Measurements from ENCODE around the gene ZNF775.

ZNF775 gene

DNA sequence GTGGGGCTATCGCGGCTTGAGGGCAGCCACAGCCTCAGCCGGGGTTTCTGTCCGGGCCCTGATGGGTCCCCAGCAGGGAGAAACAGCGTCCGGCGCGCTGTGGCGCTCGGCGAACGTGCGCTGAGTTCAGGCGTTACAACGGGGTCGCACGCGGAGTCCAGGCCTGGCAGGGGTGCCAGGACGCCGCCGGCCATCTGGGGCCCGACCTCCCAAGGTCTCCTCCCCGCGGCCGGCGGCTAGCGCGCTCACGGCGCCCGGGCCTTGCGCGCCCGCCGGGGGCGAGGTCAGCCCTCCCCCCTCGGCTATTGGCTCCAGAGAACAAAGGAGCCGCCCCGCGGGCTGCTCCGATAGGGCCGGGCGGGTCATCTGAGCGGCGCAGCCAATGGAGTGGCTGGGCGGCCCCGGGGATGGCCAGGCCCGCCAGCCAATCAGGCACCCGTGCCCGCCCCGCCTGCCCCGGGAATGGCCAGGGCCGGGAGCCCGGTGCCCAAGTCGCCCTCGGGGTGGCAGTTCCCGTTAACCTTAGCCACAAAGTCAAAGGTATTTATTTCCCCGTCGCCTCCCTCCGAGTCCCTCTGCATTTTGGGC, at the start of gene ZNF775:
Gene ZNF775 (plus strand): TSS at position 478 of the 588 bp plus-strand sequence. CDS start 9,141 bp downstream, outside the sequence.
- DNase-seq (ENCODE audit: low spot score), result peak; percentile 100

DNA sequence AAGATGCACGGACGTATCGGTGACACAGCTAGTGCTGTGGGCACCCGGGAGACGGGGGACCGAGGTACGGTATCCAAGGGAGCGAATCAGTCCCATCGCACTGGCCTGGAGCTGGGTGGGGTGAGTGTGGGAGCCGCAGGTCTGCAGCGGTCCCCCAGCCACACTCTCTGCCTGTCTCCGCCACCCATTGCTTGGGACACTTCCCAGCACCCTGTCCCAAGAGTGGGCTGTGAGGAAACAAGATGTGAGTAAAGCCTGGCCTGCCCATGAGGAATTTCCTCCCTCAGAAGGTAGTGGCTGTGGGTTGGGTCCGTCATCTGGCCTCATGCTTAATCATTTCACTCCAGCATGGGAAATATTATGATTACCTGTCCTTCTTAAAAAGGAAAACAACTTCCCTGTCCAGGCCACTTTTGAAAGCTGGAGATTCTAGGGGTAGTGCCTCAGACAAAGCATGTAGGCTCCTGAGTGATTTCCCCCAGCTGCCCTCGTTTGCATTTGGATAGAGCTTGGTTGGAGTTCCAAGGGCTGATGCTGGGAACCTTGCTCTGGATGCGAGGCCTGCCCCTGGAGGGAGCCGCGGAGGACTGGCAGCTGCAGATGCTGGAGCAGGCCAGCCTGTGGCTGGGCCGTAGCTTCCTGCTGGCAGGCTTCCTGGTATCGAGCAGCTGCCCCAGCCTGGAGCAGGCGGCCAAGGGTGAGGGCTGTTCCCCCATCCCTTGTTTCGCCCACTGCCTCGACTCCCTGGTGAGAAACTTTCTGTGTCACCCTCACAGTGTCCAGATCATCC, 49.6 kb upstream of the ZNF775 start:
- no peak for DNase-seq (ENCODE audit: low spot score)

DNA sequence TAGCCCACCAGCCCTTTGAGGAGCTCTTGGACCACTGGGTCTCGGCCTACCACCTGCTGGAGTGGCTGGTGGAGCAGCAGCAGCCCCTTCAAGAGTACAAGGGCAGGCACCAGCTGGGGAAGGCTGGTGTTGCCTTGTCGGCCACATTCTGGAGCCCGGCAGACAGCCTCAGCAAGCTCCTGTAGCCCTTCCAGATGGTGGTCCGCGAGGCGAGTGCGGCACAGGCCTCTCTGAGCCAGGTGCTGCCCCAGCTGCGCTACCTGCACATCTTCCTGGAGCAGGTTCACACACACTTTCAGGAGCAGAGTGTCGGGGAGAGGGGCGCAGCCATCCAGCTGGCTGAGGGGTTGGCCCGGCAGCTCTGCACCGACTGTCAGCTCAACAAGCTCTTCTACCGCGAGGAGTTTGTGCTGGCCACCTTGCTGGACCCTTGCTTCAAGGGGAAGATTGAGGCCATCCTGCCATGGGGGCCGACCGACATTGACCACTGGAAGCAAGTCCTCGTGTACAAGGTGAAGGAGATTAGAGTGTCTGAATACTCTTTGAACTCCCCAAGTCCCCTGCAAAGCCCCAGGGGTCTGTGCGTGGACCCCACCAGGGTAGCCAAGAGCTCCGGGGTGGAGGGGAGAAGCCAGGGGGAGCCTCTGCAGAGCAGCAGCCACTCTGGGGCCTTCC, 48.8 kb upstream of the ZNF775 start:
- DNase-seq (ENCODE audit: low spot score), result no peak

DNA sequence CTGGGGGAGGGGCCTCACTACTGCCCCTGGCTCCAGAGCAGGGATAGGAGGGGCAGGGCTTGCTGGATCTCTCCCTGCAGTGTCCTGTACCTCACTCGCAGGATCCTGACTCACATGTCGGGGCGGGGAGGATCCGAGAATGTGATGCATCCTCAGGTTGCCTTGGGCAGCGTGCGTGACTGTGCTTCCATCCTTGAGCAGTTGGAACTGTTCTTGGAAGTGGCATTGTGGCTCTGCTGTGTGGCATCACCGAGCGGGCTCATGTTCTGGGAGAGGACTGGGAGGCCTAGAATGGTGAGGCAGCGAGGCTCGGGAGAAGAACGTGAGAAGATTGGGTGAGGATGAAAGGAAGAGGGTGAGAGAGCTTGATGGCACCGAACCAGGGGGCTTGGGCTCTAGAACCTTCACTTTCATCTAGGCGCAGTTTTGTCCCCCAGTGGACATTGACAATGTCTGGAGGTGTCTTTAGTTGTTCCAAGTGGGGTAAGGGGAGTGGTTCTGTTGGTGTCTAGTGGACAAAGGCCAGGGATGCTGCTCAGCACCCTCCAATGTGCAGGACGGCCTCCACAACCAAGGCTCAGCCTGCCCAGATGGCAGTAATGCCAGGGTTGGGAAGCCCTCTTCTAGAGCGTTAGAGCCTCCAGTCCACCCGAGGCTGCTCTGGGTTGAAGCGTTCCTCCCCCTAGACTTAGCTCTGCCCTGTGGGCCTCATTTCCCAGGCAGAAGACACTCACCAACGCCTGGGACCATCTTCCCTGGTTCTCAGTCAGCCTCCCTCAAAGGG, 46.1 kb upstream of the ZNF775 start:
- no peak for DNase-seq (ENCODE audit: low spot score)

DNA sequence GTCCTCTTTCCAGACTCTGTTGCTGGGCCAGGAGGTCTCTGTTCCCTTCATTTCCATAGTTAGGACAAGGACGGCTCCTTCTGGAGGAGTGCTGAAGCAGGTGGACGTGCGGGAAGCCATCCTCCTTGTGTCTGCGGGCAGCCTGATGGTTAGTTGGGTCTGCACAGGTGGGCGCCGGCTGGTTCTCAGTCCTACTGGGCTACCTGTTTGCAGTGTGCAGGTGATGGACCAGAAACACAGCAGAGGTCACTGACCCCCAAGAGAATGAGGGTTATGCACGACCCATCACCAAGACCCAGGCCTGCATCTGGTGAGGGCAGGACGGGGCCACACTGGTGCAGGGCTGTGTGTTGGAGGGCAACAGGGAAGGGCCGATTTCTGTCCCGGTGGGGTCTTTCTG, 45.5 kb upstream of the ZNF775 start:
- no peak for DNase-seq (ENCODE audit: low spot score)

DNA sequence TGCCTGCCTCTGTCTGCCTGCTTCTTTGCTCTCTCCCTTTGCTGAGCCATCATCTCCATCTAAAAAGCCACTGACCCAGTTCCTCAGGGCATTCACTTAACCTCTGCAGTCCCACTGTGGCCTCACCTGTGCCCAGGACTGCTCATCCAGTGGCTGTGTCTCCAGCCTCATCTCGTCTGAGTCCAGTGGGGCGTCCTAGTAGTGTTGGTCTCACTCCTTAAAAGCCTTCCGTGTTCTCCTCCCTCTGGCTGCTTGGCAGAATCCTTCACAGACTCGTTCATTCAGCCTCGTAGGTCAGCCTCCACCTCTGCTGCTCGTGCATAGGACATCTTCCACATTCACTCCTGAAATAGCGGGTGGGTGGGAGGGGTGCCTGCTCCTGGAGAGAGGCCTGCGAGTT, 45.0 kb upstream of the ZNF775 start:
- no peak for DNase-seq (ENCODE audit: low spot score)

DNA sequence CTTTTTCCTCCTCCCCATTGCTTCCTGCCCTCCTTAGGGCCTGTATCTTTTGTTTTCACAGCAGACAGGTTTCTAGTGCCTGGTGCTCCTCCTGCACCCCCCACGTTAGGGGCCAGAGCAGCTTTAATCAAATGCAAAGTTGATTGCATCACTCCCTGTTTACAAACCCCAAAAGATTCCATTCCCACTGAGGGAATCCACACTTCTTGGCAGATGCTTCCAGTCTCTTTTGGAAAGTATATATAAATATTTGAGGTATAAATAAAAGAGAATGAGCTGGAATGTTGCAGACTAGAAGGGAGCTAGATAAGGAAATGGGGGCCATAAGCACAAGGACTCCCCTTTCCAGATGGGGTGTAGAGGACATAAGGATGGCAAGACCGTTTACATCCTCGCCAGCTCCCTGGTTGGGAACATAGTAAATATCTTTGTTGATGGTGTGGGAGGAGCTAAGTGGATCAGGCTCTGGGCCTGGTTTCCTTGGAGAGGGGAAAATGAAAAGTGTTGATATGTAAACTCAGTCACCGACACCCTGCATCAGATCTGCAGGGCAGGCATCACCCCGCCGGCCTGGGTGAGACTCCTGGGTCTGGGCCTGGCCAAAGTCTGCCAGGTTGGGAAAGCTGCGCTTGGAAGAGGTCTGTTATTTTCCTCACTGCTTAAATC, 43.9 kb upstream of the ZNF775 start:
- DNase-seq (ENCODE audit: low spot score), result peak; percentile 82

DNA sequence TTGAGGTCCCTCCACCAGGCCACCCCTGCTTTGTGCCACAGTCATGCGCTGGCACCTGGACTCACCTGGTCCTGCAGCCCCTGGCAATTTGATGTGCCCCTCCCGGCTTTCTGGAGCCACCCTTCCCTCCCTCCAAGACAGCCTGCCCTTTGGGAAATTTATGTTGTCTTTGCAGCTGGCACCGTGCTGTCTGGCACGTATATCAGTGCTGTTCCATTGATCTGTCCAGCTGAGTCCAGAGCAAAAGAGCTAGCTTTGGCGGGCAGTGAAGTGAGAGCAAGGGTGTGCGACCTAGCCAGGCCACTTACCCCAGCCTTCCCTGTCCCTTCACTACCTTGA, 43.4 kb upstream of the ZNF775 start:
- DNase-seq (ENCODE audit: low spot score), result no peak

DNA sequence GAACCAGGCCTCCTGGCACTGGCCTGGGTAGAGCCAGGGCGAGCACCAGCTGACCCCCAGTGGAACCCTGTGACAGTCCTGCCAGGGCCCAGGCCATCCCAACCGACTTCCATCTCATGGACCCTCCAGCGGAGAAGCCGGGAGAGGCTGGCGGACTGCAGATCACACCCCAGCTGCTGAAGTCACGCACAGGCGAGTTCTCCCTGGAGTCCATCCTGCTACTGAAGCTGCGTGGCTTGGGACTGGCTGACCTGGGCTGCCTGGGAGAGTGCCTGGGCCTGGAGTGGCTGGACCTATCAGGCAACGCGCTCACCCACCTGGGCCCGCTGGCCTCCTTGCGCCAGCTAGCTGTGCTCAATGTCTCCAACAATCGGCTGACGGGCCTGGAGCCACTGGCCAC, 42.4 kb upstream of the ZNF775 start:
- no peak for DNase-seq (ENCODE audit: low spot score)

DNA sequence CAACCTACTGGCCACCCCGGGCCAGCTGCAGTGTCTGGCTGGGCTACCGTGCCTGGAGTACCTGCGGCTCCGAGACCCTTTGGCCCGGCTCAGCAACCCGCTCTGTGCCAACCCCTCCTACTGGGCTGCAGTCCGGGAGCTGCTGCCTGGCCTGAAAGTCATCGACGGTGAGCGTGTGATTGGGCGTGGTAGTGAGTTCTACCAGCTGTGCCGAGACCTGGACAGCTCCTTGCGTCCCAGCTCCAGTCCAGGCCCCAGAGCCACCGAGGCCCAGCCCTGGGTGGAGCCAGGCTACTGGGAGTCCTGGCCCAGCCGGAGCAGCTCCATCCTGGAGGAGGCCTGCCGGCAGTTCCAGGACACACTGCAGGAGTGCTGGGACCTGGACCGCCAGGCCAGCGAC, 42.0 kb upstream of the ZNF775 start:
- DNase-seq (ENCODE audit: low spot score), result no peak

DNA sequence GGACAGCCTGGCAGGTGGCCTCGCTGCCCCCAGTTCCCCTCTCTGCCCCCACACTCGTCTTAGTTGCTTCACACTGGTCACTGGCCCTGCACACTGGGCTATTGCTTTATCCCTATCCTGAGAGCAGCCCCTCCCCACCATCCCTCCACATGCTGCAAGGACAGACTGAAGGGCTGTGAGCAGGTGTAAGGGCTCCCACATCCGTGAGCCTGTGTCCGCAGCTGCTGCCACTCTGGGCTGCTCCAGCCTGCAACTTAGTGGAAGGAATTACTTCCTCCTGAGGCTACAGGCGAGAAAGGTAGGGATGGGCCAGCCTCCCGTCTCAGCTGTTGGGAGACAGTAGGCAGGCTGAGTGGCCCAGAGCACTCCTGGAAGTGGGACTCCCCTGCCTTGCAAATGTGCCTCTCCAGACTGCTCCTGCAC, 41.5 kb upstream of the ZNF775 start:
- DNase-seq (ENCODE audit: low spot score), result no peak

DNA sequence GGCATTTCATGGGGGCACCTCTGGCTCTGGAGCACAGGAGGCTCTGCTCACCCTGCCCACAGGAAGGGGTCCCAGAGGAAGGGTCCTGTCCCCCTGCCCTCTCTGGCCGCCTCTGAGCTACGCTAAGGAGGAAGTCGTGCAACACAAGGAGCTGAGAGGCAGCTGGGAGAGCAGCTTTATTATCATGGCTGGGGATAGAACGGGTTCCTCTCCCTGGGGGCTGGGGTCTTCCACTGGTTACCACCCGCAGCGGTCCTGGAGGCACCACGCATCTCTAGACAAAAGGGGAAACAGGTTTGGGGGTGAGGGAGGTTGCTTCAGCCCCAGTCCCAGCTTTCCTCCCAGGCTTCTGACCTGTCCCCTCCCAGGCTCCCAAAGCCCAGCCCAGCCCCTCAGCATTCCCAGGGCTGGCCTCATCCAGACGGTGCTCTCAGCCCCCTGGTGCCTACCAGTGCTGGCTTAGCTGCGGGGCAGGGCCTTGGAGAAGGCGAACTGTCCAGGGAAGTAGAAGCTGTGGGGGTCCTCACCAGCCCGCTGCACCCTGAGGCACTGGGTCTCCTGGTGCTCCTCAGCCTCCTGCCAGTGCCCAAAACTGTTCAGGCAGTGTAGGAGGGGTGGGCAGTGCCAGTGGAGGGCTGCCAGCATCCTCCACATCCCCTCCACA, 40.8 kb upstream of the ZNF775 start:
- DNase-seq (ENCODE audit: low spot score), result no peak

DNA sequence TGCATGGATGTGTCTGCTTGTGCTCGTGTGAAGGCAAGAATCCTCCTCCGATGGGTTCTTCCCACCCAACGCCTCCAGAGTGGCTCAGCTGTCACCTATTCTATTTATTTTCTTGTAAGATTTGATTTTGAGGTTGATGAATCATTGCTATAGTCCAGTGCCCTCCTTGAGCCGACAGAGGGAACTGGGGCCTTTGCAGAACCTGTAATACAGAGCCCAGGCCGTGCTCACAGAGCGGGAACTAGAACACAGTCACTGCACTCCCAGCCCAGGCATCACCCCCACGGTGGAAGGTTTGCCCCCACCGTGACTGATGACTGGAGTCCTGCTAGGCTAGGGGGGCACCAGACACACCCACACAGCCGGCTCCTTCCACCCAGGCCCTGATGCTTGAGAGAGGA, 39.7 kb upstream of the ZNF775 start:
- no peak for DNase-seq (ENCODE audit: low spot score)

DNA sequence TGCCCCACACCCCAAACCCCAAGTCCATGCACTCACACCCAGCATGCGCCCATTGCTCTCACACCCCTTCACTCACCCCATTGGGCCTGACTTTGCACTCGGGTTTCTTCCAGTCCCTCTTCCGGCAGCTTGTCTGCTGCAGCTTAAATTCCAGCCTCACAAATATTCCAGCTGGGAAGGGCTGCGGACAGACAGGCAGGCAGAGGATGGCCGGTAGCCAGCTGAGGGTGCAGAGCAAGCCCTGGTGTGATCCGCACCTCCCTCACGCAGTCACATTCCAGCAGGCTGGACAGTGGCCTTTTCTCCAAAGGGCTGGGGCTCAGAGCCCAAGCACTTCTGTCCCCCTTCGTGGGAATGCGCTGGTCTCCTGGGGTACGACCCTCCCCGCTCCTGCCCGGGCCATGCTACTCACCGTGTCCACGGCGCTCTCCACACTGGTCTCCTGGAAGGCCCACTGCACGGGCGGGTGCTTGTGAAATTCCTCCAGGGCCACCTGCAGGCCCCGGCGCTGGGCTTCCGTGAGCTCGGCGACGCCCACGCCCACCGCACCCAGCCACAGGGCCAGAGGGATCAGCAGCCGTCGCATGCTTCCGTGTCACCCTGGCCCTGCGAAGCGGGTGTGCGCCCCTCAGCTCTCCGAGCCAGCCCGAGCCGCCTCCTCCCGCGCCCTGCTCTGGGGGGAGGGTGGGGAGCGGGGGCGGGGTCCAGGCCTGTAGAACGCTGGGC, 38.9 kb upstream of the ZNF775 start:
- peak; percentile 72 for DNase-seq (ENCODE audit: low spot score)

DNA sequence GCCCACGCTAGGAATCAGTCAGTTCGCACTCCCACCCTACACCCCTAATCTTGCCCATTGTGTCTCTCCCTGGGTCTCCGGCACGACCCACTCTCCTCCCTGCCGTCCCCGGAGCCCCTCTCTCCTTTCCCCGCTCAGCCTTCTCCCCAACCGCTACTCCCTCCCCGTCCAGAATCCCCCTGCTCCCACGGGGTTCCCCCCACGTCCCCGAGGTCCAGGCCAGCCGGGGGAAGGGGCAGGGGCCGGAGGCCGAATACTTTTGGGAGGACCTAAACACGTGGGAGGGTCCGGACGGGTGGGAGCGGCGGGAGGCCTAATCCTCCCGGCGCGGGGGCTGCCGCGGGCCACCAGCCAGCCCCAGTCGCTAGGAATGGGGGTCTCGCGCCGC, 38.3 kb upstream of the ZNF775 start:
- DNase-seq (ENCODE audit: low spot score), result no peak

DNA sequence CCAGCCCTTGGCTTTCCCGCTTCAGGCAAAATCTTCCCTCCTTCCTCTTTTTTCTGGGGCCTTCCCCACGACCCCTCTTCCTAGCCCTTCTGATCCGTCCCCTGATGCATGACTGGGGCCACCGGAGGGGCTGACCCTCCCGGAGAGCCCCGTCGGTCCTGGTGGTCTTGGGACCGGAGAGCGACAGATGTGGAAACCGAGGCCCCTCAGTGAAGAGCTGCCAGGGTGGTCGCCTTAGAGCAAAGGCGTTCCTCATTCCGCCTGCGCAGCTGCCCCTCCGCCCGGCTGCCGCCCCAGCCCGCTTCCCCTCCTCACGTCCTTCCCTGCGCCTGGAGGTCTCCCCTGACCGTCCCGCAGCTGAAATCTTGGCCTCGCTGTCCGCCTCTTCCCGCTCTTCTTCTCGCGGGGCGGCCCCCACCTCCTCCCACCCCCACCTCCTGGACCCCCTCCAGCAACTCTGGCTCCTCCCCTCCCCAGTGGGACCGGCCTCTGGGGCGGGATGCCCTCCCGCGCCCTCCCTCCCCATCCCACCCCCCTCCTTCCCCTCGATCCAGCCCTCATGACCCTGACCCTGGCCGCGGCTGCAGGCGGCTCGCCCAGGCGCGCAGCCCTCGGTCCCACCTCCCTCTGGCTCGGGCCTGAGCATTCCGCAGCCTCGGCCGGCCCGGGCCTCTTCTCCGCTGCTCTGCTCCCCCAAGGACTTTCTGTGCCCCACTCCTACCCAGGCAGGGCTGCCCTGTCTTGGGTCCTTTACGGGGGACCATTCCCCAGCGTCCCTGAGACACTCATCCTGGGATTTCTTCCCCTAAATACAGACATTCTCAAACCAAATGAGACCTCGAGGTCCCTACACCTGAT, 37.6 kb upstream of the ZNF775 start, which contains the start of gene RARRES2:
Gene RARRES2 (minus strand): TSS at position 367 of the 858 bp plus-strand sequence. CDS start 1,020 bp downstream, outside the sequence.
- peak; percentile 34 for DNase-seq (ENCODE audit: low spot score)

DNA sequence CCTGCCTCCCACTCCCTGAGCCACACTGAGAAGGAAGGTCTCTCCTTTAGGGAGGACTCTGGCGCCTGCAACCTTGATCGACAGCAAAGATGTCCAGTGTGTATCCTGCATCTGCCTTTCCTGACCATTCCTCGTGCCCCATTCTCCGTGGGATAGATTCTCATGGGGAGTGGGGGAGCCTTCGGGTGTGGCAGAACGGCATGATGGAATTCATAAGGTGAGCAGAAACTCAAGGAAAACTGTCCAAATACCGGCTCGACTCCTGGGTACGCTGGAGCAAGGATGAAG, 37.1 kb upstream of the ZNF775 start:
- no peak for DNase-seq (ENCODE audit: low spot score)

DNA sequence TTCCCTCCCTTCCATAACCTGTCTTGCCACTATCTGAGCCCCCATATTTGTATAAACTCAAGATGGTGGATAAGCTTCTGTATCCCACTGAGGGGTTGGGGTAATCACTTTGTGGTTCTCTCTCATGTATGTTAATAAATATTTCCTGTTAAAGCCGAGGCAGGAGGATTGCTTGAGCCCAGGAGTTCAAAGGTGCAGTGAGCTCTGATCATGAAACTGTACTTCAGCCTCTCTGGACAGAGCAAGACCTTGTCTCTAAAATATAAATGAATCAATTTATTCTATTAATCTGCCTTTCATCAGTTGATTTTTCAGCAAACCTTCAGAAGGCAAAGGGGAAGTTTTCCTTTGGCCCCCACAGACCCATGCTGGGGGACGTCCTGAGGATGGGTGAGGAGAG, 35.9 kb upstream of the ZNF775 start:
- no peak for DNase-seq (ENCODE audit: low spot score)

DNA sequence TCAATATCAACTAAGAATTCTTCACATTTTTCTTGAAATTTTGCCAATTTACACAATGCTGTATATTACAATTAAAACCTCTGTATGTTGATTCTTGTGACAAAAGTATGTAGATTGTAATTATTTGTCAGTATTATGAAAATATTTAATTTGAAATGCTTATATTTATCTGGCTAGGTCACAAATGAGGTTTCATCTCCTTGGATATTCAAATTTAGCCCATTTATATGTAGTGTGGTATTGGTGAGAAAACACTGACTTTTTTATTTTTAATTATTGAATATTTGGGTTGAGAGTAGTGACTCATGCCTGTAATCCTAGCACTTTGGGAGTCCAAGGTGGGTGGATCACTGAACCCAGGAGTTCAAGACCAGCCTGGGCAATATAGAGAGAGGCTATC, 34.8 kb upstream of the ZNF775 start:
- DNase-seq (ENCODE audit: low spot score), result no peak

DNA sequence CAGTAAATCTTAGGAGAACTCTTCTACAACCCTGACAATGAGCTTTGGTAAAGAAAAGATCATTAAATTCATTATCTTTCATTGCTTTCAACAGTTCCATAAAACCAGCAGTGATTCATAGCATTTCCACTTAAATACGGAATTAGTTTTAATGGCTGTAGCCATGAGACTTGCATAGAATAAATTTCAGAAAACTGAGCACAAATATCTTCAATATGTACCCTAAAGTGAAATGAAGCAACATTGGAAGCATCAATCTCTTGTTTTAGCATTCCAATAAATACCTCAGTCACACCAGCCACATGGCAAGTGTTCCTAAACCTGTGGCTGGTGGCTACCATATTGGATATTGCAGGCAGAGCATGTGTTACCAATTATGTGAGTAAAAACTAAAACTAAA, 34.1 kb upstream of the ZNF775 start:
- DNase-seq (ENCODE audit: low spot score), result no peak

Measured in GM03348 (cell line).